Adipose tissue (tissue), 3 donors: ENCODE measurements around the gene KAT7. TPM values are rescaled to one million over a fixed set of nuclear protein-coding genes. Genes with fewer than 3 reads are reported as not detected.

ENCODE experiments used
- H3K27ac ChIP-seq: one replicate; pipeline ENCODE4 v1.5.1; 2013; ENCODE audit warnings: low read depth, low read length
- WGBS, 3 donors: extraction: QIAGEN DNeasy Blood & Tissue Kit; methylation state at CpG; one replicate each; pipeline ENCODE4 v1.1.7; 2013; 5-methylcytosine and 5-hydroxymethylcytosine counted together
- polyA plus RNA-seq, 3 donors: library from polyadenylated mRNA; stranded (reverse); fragments of 200-250 nt; gene quantifications; one replicate each; pipeline ENCODE4 v1.2.3, GENCODE V29; 2013
- donor health status: healthy with polysubstance abuse.
- donor health status: Bipolar disorder and iron deficiency.
- donor health status: healthy.

Gene KAT7
- polyA plus RNA-seq, 3 donors, result 7.2 to 10.3 (median 8.1) TPM

DNA sequence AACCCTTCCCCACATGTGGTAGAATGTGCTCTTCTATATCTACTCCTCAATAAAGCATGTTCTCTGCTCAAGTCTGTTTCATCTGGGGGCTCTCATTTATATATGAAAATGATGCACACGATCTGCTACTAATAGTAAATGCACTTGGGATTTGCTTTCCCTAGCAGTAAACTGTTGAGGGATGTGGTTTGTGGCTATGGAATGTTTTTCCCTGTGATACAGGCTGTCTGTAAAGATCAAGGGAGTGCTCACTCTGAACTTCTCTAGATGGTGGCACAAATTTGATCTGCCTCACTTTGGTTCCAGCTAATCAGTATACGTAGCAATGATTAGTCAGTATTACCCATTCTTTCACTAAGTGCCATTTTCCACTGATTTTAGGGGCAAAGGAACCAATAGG, 40.5 kb downstream of the KAT7 start:
- no peak overlapping the region for H3K27ac ChIP-seq
- WGBS, 3 donors, result 90 to 92% (median 91%) methylated on average over 2 of the region's 2 CpGs

DNA sequence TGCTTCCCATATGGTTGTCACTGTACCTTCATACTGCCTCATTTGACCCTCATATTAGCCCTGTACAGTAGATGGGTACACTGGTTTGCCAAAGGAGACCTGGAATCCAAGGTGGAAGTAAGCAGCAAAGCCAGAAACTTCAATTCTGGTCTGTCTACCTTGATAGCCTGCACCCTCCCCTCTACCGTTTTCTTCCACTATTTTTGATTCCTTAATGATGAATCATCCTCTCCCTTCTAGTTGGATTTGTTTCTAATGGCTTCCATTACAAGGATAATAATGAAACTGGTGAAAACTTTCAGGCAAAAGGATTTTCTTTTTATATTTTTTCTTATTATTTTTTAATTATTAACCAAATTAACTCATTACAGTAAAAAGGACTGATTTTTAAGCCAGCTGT, 42.1 kb downstream of the KAT7 start:
- no peak overlapping the region for H3K27ac ChIP-seq
- 29 to 65% (median 50%) methylated on average over 1 of the region's 1 CpG for WGBS, 3 donors

DNA sequence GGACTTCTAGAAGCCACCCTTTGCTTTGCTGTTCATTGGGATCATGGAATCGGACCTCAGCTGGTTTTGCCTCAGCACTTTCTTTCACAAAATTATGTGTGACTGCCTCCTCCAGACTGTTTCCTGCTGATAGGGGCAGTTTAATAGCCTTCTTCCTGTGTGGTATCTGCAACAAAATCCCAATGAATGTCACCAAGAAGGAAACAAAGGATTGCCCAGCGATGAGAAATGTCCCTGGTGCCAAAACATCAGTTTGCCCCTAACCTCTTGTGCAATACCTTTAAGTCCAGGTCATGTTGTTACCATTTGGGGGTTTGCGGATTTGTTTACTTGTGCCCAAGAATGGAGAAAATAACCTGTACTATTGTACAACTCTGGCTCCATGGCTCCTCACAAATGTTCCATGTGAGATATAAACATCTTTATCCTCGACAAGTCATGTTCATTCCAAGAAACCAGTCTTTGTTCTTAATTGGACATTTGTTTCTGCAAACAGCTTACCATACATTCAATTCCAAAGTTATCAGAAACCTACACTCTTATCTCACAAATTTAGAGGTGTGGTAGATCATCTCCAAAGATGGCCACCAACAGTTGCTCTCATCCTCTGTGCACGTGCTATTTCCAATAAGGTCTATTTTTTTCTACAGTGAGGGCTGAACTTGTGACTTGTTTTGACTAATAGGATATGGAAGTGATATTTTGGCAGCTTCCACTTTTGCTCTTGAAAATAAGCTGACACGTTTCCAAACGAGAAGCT, 44.5 kb downstream of the KAT7 start:
- 46 to 80% (median 52%) methylated on average over 7 of the region's 7 CpGs for WGBS, 3 donors
- no peak overlapping the region for H3K27ac ChIP-seq

DNA sequence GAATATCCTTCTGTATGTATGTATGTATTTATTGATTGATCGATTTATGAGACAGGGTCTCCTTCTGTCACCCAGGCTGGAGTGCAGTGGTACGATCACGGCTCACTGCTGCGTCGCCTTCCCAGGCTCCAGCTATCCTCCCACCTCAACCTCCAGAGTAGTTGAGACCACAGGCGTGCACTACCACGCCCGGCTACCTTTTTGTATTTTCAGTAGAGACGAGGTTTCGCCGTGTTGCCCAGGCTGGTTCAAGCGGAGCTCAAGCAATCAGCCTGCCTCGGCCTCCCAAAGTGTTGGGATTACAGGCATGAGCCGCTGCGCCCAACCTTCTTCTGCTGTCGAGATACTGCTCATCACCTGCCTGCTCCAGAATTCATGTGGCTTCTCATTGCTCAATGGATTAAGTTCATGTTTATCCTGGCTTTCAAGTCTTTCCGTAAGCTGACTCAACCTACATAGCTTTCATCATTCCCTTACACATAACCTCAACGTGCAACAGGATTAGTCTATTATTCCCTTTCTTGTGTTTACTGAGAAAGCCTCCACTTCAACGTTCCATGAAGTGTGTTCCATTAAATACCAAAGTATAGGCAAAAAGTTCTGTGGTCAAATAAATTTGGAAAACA, 45.8 kb downstream of the KAT7 start:
- 95% methylated on average over 19 of the region's 19 CpGs for WGBS, 3 donors

DNA sequence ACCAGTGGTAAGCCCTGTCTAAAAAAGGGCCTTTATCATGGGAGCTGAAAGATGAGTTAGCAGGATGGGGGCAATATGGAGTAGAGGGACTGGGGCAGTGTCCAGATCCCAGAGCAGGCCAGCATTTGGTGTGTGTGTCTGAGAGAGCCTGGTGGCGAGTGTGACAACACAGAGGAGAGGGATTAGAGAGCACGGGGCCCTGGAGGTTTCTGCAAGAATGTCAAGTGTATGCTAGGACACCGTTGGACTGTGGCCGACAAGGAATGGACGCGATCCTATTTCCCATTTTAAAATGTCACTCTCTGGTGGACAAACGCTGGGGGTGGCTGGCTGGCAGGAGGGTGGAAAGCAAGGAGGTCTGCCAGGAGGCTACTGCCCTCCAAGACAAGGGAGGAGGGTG, 47.0 kb downstream of the KAT7 start:
- H3K27ac ChIP-seq, result no peak overlapping the region
- 74 to 88% (median 84%) methylated on average over 7 of the region's 7 CpGs for WGBS, 3 donors

More for the DNA sequence above, 45.8 kb downstream of the KAT7 start:
- H3K27ac ChIP-seq, result no peak overlapping the region

DNA sequence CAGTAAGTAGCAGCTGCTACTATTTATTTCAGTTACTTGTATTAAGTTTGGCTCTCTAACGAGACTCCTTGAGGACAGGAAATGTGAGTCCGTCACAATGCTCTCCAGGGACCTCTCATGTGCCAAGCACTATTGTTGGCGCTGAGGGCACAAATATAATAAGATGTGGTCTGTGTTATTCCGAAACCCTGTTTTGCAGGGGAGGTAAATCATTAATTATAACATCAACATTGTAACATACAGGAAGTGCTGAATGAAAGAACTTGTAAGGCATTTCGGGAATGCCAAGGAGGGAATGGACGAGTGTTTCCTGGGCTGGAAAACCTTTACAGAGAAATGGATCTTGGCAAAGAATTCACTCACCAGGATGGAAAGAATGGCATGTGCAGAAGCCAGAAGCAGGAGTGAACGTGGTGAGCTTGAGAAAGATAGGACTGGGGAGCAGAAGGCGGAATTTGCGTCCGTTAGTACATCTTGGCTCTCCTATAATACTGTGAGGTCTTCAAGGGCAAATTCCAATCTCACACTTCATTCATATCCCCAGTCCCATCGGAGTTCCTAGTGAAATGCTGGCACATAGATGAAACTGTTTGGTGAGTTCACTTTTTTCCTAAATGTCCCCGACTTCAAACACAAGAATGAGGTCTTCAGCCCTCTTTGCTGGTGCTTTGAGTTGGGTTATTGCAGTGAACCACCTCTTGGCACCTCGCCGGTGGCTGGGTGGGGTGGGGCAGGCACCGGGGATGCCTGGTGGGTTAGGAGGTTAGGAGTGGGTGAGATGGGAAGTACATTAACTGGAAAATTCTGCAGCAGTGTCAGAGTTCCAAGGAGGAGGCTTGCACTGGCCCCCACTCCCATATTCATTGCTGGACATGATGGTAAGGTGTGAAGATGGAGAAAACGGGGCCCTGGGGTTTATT, 47.9 kb downstream of the KAT7 start:
- WGBS, 3 donors, result 37 to 47% (median 41%) methylated on average over 16 of the region's 16 CpGs
- H3K27ac ChIP-seq, result no peak overlapping the region

DNA sequence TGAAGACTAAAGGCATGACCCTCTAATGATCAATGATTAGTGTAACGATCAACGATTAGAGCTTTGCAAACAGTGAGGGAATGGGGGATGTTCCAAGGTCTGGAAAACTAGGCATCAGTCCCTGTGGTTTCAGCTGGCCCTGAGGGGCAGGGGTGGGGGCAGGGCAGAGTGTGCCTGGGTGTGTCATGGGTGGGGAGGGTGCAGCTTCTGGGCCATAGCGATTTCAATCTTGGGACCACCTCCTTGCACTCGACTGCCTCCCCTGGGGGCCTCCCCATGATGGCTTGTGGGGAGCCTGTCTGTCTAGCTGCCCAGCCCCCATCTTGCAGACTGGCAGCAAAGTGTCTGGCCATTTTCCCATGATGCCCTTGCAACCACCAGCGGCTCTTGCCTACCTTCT, 51.0 kb downstream of the KAT7 start:
- WGBS, 3 donors, result 40 to 72% (median 66%) methylated on average over 5 of the region's 5 CpGs
- H3K27ac ChIP-seq, result no peak overlapping the region

DNA sequence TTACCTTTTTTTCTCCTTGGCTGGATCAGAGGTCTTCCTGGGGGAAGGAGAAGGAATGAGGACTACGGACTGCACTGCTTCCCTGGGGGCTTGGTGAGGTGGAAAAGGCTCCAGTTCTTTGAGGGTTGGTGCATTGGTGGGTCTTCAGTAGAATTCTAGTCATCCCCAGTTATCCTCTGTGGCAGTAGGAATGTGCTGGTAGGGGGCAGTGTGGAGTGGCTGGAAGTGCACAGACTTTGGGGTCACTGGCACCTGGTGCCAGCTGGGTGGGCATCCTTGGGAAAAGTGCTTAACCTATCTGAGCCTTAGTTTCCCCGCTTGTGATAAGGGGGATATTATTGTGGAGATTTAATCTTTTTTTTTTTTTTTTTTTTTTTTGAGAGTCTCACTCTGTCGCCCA, 53.1 kb downstream of the KAT7 start:
- 95 to 100% (median 98%) methylated on average over 2 to 3 of the region's 3 CpGs for WGBS, 3 donors
- no peak overlapping the region for H3K27ac ChIP-seq

DNA sequence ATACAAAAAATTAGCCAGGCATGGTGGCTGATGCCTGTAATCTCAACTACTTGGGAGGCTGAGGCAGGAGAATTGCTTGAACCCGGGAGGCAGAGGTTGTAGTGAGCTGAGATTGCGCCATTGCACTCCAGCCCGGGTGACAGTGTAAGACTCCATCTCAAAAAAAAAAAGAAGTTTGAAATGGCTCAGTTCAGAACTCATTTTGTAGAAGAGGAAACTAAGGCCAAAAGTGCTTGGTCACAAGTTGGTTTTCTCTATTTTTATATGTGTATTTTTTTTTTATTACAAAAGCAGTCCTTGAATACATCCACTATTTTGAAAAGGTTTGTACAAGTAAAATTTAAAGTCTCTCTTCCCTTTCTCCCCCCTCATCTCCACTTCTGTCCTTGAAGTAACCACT, 53.9 kb downstream of the KAT7 start:
- WGBS, 3 donors, result 47 to 79% (median 60%) methylated on average over 3 of the region's 3 CpGs
- H3K27ac ChIP-seq, result no peak overlapping the region

DNA sequence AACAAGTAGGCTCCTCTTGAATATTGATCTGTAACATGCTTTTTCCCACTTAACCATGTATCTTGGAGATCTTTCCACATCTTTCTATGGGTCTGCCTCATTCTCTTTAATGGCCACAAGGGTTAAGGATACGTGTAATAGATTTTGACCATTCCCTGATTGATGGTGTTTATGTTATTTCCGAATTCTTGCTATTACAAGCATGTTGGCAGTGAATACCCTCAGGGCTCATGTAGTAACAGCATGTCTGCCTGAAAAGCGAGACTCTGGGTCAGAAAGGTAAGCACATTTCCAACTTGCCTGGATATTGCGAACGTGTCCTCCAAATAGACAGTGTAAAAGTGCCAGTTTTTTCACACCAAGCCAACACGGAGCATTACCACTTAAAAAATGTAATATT, 54.4 kb downstream of the KAT7 start:
- WGBS, 3 donors, result 80 to 86% (median 80%) methylated on average over 6 of the region's 6 CpGs

DNA sequence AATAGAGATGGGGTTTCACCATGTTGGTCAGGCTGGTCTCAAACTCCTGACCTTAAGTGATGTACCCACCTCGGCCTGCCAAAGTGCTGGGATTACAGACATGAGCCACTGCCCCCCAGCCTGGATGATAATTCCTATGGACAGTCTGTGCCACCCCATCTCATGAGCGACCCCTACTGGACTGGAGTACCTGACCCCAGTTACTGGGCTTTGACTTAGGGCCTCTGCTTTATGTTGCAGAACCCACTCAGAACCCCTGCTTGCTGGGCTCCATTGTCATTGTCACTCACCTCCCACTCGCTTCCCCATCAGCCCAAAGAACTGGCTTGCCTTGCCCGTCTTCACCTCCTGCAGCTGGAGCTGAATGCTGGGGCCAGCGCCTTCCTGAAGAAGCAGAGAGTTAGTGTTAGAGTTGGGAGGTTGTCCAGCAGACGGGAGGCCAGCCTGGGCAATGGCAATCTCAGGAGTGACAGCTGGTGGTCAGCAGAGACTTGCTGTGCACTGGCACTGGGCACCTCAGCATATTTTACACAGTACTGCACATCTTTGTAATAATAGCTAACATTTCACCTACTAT, 55.4 kb downstream of the KAT7 start:
- H3K27ac ChIP-seq, result no peak overlapping the region
- WGBS, 3 donors, result 84 to 93% (median 91%) methylated on average over 6 of the region's 6 CpGs

More for the DNA sequence above, 54.4 kb downstream of the KAT7 start:
- no peak overlapping the region for H3K27ac ChIP-seq

DNA sequence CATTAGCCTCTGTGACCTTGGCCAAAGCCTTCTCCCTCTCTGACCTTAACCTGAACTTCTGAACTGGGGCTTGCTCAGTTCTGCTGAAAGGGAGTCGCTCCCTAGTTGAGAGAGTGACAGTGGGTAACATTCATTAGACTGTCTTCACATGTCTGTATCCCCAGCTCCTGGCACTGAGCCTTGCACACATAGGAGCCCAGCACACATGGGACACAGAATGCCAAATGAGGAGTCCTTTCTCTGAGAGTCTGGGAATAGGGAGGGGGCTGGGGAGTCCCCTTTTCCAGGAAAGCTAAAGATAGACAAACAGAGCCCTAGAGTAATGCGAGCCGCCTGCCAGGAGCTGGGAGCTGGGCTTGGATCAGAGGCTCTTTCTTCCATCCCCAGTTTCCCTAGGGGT, 56.8 kb downstream of the KAT7 start:
- no peak overlapping the region for H3K27ac ChIP-seq
- WGBS, 3 donors, result 36 to 64% (median 57%) methylated on average over 3 of the region's 3 CpGs

DNA sequence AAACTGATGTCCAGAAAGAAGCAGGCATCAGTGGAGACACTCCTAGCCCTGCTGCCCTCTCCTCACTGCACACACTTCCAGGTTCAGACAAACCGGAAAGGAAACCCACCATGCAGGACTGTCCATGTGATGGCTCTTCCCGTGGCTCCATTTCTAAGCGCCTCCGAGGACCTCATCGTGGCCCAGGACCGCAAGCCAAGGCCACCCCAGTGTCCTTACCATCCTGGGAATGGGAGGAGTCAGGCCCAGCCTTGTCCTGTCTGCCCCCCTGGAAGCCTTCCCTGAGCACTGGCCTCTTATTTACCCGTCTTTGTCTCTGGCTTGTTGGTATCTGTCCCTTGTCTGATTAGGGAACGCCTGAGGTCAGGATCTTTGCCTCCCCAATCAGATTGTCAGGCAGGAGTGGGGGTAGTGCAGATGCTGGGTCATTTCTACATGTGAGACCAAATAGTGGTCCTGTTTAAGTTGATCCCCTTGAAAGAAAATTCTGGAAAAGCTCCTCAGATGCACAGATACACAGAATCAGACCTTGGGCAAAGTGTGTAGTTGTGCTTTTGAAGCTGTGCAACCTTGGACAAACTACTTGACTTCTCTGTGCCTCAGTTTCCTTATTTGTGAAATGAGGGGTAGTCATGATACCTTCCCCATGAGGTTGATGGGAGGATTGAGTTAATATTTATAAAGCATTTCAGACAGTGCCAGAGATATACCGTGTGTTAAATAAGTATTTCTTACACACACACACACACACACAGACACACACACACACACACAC, 58.6 kb downstream of the KAT7 start:
- H3K27ac ChIP-seq, result no peak overlapping the region
- WGBS, 3 donors, result 73 to 82% (median 73%) methylated on average over 9 of the region's 9 CpGs

DNA sequence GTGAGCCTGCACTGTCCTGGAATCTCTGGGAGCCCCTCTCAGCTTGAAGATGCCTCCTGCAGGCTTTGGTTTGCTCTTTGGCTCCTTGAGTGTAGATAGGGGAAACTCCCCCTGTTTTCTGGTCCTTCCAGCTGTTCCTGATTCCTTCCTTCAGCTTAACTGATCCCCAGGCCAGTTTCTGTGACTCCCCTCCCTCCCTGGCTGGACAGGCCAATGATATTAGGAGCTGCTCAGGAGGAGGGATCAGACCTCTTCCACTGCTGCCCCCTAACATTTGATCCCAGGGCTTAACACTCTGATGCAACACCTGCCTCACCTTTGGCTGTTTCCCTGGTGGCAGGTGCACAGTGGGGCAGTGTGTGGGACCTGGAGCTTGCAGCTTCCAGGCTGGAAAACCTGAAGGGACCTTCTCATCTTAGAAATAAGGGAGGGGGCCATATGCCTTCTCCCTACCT, 59.6 kb downstream of the KAT7 start, which contains the start of gene TAC4:
TAC4 (minus strand) TSS at position 51 of the 455 bp plus-strand sequence. CDS start 52 bp downstream, outside the sequence.
- no peak within 1 kb of the TSS for H3K27ac ChIP-seq

DNA sequence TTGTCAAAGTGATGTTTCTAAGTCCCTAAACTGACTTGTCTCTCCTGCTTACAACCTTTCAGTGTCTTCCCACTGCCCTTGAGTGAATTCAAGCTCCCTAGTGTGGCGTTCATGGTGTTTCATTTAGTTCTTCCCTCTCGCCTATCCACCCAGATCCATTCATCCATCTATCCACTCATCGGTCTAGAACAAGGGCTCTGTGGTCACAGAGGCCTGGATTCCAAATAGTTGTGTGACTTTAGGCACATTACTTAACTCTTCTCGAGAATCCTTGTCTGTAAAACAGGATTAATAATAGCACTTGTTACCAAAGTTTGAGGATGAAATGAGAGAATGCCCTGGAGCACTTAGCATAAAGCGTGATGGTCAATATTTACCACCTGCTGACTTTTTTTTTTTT, 60.3 kb downstream of the KAT7 start:
- 83 to 89% (median 84%) methylated on average over 5 of the region's 5 CpGs for WGBS, 3 donors
- no peak overlapping the region for H3K27ac ChIP-seq

DNA sequence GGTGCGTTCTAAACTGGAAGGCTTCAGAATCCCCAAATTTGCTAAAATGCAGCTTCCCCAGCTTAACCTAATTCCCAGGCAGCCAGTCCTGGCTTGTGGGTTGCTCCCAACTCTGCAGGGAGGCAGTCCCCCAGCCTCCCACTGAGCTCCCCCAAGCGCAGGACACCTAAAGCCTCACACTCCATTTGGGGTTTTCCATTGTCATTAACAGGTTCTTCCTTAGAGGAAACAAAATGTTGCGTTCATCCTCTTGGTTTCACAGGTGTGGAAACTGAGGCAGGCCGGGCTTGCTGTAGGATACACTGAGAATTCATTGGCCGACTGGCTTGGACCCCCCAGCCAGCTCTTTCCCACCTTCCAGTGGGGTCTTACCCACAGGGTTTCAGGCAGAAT, 61.7 kb downstream of the KAT7 start:
- no peak overlapping the region for H3K27ac ChIP-seq
- 85 to 94% (median 87%) methylated on average over 5 of the region's 5 CpGs for WGBS, 3 donors

DNA sequence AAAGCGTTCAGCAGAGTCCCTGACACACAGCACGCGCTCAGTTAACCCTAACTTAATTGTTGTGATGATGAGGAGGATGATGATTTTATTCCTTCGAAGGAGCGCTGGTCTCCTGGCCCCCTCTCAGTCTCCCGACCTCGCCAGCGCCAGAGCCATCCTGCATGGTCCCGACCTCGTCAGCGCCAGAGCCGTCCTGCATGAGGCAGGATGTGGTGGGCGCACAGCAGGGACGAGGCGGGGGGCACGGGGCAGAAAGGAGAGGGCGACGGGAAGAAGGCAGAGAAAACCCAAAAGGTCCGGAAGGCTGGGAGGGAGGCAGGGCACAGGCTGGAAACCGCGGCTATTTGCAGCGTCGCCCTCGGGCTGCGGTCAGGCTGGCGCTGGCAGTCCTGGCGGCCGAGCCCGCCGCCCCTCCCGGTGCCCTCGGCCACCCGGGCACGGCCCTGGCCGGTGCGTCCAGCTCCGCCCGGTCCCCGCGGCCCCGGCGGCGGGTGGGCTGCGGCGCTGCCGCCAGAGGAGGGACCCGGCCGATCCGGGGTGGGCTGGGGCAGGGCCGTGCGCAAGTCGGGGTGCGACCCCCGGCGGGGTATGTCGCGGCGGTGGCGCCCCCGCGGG, 62.4 kb downstream of the KAT7 start:
- 2 to 7% (median 4%) methylated on average over 40 to 61 of the region's 61 CpGs for WGBS, 3 donors
- H3K27ac ChIP-seq, result no peak overlapping the region
